Activated naive CD4-positive, alpha-beta T cell treated with anti-CD3 and anti-CD28 coated beads, Interleukin-2, amount 10 ng/mL, durations not matched to agents 7 days and 5 days (primary cell): ENCODE data around the gene SOD1.

Source experiments
- CTCF ChIA-PET: fragments of 350-600 bp; sonication (Branson Sonifier 250); formaldehyde crosslinking; loops from one replicate; lab custom pipeline; 2021; ENCODE audit warnings: antibody characterized with exemption; lab: Charles Lee
- DNase-seq: peaks from one replicate; pipeline ENCODE4 v3.0.0-alpha.2; 2020
- H3K27ac Mint-ChIP-seq: one replicate; pipeline ENCODE4 v1.8.0; 2021; ENCODE audit warnings: mild to moderate bottlenecking, moderate library complexity, mixed read lengths
- H3K27me3 Mint-ChIP-seq: one replicate; pipeline ENCODE4 v1.8.0; 2021; ENCODE audit warnings: mild to moderate bottlenecking, mixed read lengths
- H3K36me3 Mint-ChIP-seq: one replicate; pipeline ENCODE4 v1.8.0; 2021; ENCODE audit warnings: mixed read lengths
- H3K4me1 Mint-ChIP-seq: one replicate; pipeline ENCODE4 v1.8.0; 2021; ENCODE audit warnings: mixed read lengths
- H3K4me3 Mint-ChIP-seq: one replicate; pipeline ENCODE4 v1.8.0; 2021; ENCODE audit warnings: mild to moderate bottlenecking, moderate library complexity, mixed read lengths
- H3K9me3 Mint-ChIP-seq: one replicate; pipeline ENCODE4 v1.8.0; 2021; ENCODE audit warnings: mixed read lengths

SOD1 gene

GRCh38 chr21:31682620-31683019, 23.1 kb downstream of the SOD1 start:
- no peaks in the 10 kb centered on the region for H3K27me3 Mint-ChIP-seq
- no peaks in the 10 kb centered on the region for H3K9me3 Mint-ChIP-seq
- CTCF ChIA-PET: no interaction called here
- no peaks in the 10 kb centered on the region for H3K4me1 Mint-ChIP-seq
- H3K27ac Mint-ChIP-seq: no peak overlapping the region
- H3K4me3 Mint-ChIP-seq: no peak overlapping the region
- no peak for DNase-seq
- peaks cover 52% of the 10 kb centered on the region for H3K36me3 Mint-ChIP-seq

GRCh38 chr21:31683029-31683428, 23.5 kb downstream of the SOD1 start:
- Mint-ChIP-seq H3K27me3 (no peaks in the 10 kb centered on the region), H3K36me3 (peaks cover 52% of the 10 kb centered on the region), H3K27ac (no peak overlapping the region), H3K4me3 (no peak overlapping the region), H3K4me1 (no peaks in the 10 kb centered on the region), H3K9me3 (no peaks in the 10 kb centered on the region)
- DNase-seq: no peak
- CTCF ChIA-PET: no interaction called here

GRCh38 chr21:31684918-31685317, 25.4 kb downstream of the SOD1 start:
- CTCF ChIA-PET: no interaction called here

GRCh38 chr21:31686272-31686915, 26.9 kb downstream of the SOD1 start:
- Mint-ChIP-seq H3K27me3 (no peaks in the 10 kb centered on the region), H3K27ac (no peak overlapping the region), H3K9me3 (no peaks in the 10 kb centered on the region), H3K4me3 (no peak overlapping the region), H3K4me1 (no peaks in the 10 kb centered on the region), H3K36me3 (peaks cover 65% of the 10 kb centered on the region)
- no peak for DNase-seq
- CTCF ChIA-PET: no interaction called here

More at GRCh38 chr21:31684918-31685317, 25.4 kb downstream of the SOD1 start:
- H3K27ac Mint-ChIP-seq: no peak overlapping the region
- no peaks in the 10 kb centered on the region for H3K27me3 Mint-ChIP-seq
- H3K9me3 Mint-ChIP-seq: no peaks in the 10 kb centered on the region
- H3K4me3 Mint-ChIP-seq: no peak overlapping the region
- H3K4me1 Mint-ChIP-seq: no peaks in the 10 kb centered on the region
- peaks cover 59% of the 10 kb centered on the region for H3K36me3 Mint-ChIP-seq
- DNase-seq: no peak

- Mint-ChIP-seq H3K4me1 (no peaks in the 10 kb centered on the region), H3K4me3 (no peak overlapping the region), H3K27ac (no peak overlapping the region), H3K27me3 (no peaks in the 10 kb centered on the region), H3K36me3 (peaks cover 63% of the 10 kb centered on the region), H3K9me3 (no peaks in the 10 kb centered on the region)
- DNase-seq: no peak
- CTCF ChIA-PET: no interaction called here
These were observed 27.6 kb downstream of the SOD1 start for GRCh38 chr21:31687108-31687507.

- peaks cover 64% of the 10 kb centered on the region for H3K36me3 Mint-ChIP-seq
- H3K4me1 Mint-ChIP-seq: no peaks in the 10 kb centered on the region
- H3K27me3 Mint-ChIP-seq: no peaks in the 10 kb centered on the region
- no peak overlapping the region for H3K4me3 Mint-ChIP-seq
- no peak for DNase-seq
- no peaks in the 10 kb centered on the region for H3K9me3 Mint-ChIP-seq
- CTCF ChIA-PET: no interaction called here
- H3K27ac Mint-ChIP-seq: no peak overlapping the region
These were observed 29.3 kb downstream of the SOD1 start for GRCh38 chr21:31688603-31689368.

DNA sequence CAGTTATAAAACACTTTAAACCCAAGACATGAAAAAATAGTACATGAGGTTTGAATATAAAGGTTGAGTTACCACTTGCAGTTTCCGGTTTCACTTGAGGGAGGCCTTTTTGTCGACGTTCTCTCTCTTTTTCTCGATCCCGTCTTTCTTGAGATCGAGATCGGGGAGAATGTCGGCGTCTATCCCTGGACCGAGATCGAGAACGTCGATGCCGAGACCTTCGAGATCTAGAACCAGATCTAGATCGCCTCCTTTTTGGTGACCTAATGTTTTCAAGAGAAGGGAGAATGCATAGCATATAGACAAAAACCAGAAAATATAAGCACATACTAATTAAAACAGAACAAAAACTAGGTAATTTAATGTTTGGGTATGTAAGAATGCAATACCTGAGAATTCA, 33.7 kb downstream of the SOD1 start:
- Mint-ChIP-seq H3K27me3 (no peaks in the 10 kb centered on the region), H3K9me3 (no peaks in the 10 kb centered on the region), H3K4me3 (no peak overlapping the region), H3K27ac (no peak overlapping the region), H3K36me3 (peaks cover 52% of the 10 kb centered on the region), H3K4me1 (no peaks in the 10 kb centered on the region)
- no peak for DNase-seq
- CTCF ChIA-PET: interaction anchor here (0.6 kb wide), 1 partner anchor 1628 kb away, joined by 3 read pairs; no protein-coding TSS in a partner anchor

GRCh38 chr21:31696424-31696823, 36.9 kb downstream of the SOD1 start:
- Mint-ChIP-seq H3K27me3 (no peaks in the 10 kb centered on the region), H3K4me3 (no peak overlapping the region), H3K4me1 (no peaks in the 10 kb centered on the region), H3K36me3 (peaks cover 48% of the 10 kb centered on the region), H3K9me3 (no peaks in the 10 kb centered on the region), H3K27ac (no peak overlapping the region)
- no peak for DNase-seq
- CTCF ChIA-PET: no interaction called here

DNA sequence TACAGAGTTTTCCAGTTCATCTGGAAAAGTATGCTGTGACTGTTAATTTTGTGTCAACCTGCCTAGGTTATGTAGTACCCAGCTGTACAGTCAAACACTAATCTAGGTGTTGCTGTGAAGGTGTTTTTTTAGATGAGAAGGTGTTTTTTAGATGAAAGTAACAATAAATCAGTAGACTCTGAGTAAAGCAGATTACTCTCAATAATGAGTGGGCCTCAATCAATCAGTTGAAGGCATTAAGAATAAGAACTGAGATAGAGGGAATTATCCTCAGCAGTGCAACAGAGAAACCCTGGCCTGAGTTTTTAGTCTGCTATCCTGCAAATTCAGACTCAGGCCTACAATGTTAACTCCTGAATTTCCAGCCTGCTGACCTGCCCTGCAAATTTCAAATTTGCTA, 39.0 kb downstream of the SOD1 start:
- DNase-seq: no peak
- H3K4me1 Mint-ChIP-seq: no peaks in the 10 kb centered on the region
- CTCF ChIA-PET: no interaction called here
- no peaks in the 10 kb centered on the region for H3K27me3 Mint-ChIP-seq
- no peak overlapping the region for H3K27ac Mint-ChIP-seq
- H3K4me3 Mint-ChIP-seq: no peak overlapping the region
- no peaks in the 10 kb centered on the region for H3K9me3 Mint-ChIP-seq
- H3K36me3 Mint-ChIP-seq: peaks cover 45% of the 10 kb centered on the region

- H3K36me3 Mint-ChIP-seq: peaks cover 45% of the 10 kb centered on the region
- H3K27ac Mint-ChIP-seq: no peak overlapping the region
These were observed 40.5 kb downstream of the SOD1 start for GRCh38 chr21:31700040-31700439.

GRCh38 chr21:31706562-31706961, 47.1 kb downstream of the SOD1 start:
- CTCF ChIA-PET: no interaction called here
- no peak overlapping the region for H3K27ac Mint-ChIP-seq
- H3K27me3 Mint-ChIP-seq: no peaks in the 10 kb centered on the region
- H3K36me3 Mint-ChIP-seq: peaks cover 20% of the 10 kb centered on the region
- H3K4me1 Mint-ChIP-seq: peaks cover 18% of the 10 kb centered on the region
- H3K4me3 Mint-ChIP-seq: no peak overlapping the region
- DNase-seq: no peak
- no peaks in the 10 kb centered on the region for H3K9me3 Mint-ChIP-seq

More at GRCh38 chr21:31700040-31700439, 40.5 kb downstream of the SOD1 start:
- no peaks in the 10 kb centered on the region for H3K4me1 Mint-ChIP-seq
- no peak overlapping the region for H3K4me3 Mint-ChIP-seq
- CTCF ChIA-PET: no interaction called here
- H3K27me3 Mint-ChIP-seq: no peaks in the 10 kb centered on the region
- no peak for DNase-seq
- no peaks in the 10 kb centered on the region for H3K9me3 Mint-ChIP-seq

DNA sequence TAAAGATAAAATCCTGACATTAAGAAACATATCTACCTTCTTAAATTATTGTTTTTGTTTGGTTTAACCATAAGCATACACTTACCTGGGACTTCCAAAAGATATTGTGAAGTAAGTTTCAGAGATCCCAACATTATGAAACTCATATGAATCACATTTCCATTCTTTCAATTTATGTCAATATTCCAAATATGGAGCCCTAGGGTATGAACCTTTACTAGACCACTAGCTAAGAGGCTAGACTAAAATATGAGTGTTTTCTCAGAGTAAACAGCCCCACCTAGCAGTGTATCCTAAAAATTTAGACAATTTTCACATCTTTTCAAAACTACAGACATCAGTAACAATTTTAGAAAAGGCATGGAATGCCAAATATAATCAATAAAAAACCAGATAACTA, 48.0 kb downstream of the SOD1 start:
- CTCF ChIA-PET: no interaction called here
- Mint-ChIP-seq H3K36me3 (peaks cover 15% of the 10 kb centered on the region), H3K4me3 (no peak overlapping the region), H3K27me3 (no peaks in the 10 kb centered on the region), H3K4me1 (peaks cover 18% of the 10 kb centered on the region), H3K27ac (no peak overlapping the region), H3K9me3 (no peaks in the 10 kb centered on the region)
- no peak for DNase-seq

- H3K4me3 Mint-ChIP-seq: no peak overlapping the region
- peaks cover 21% of the 10 kb centered on the region for H3K4me1 Mint-ChIP-seq
- H3K27ac Mint-ChIP-seq: no peak overlapping the region
- no peaks in the 10 kb centered on the region for H3K9me3 Mint-ChIP-seq
- DNase-seq: no peak
- no peaks in the 10 kb centered on the region for H3K27me3 Mint-ChIP-seq
- peaks cover 10% of the 10 kb centered on the region for H3K36me3 Mint-ChIP-seq
- CTCF ChIA-PET: no interaction called here
These were observed 49.0 kb downstream of the SOD1 start for GRCh38 chr21:31708541-31708940.

- Mint-ChIP-seq H3K27ac (no peak overlapping the region), H3K4me3 (no peak overlapping the region), H3K36me3 (peaks cover 2% of the 10 kb centered on the region), H3K27me3 (no peaks in the 10 kb centered on the region), H3K4me1 (peaks cover 26% of the 10 kb centered on the region), H3K9me3 (no peaks in the 10 kb centered on the region)
- no peak for DNase-seq
- CTCF ChIA-PET: no interaction called here
These were observed 51.1 kb downstream of the SOD1 start for GRCh38 chr21:31710586-31710985.

DNA sequence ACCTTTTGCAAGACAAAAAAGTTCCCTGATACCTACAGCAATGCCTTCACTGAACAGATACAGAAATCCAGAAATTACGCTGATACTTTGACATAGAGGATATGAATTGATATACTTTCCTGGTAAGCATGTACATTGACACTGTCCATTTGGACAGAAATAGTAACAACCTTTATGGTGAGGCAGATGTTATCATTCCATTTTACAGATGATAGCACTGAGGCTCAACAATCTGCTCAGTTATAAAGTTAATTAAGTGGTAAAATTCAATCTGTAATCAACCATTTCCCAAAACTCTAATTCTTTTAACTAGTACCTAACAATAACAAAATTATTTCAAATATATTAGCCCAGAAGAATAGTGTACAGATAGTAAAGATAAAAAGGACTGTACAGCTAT, 51.8 kb downstream of the SOD1 start:
- no peak overlapping the region for H3K4me3 Mint-ChIP-seq
- no peaks in the 10 kb centered on the region for H3K9me3 Mint-ChIP-seq
- peaks cover 2% of the 10 kb centered on the region for H3K36me3 Mint-ChIP-seq
- H3K27ac Mint-ChIP-seq: no peak overlapping the region
- peaks cover 26% of the 10 kb centered on the region for H3K4me1 Mint-ChIP-seq
- CTCF ChIA-PET: interaction anchor here (0.7 kb wide), 1 partner anchor 43 kb away, joined by 3 read pairs; no protein-coding TSS in a partner anchor
- H3K27me3 Mint-ChIP-seq: no peaks in the 10 kb centered on the region
- no peak for DNase-seq
